IMR-90 (cell line): ENCODE data around the gene MEGF11. TPM values are rescaled to one million over a fixed set of nuclear protein-coding genes. Genes with fewer than 3 reads are reported as not detected.

Experiments used
- ATAC-seq: fragments of 200-7000 bp; cut with Tn5 transposase; 2 replicates; pipeline ENCODE4 v1.9.1; 2020; ENCODE audit warnings: low read depth, mild to moderate bottlenecking, moderate library complexity
- BruUV-seq: library from RNA; stranded (reverse); fragments of 400-500 nt; replicated peaks from 2 replicates; lab custom pipeline; 2021; lab: Mats Ljungman, UMichigan
- CTCF ChIA-PET: fragments of 300-600 bp; formaldehyde crosslinking; extraction: SDS; loops from one replicate; lab custom pipeline; 2021; ENCODE audit warnings: antibody characterized with exemption; lab: Yijun Ruan, JAX
- POLR2A ChIA-PET: fragments of 300-600 bp; sonication (Branson Sonifier 250); formaldehyde crosslinking; loops from one replicate; lab custom pipeline; 2022; ENCODE audit warnings: antibody characterized with exemption; ENCODE audit not compliant: unreplicated experiment; lab: Charles Lee
- DNase-seq: peaks from one replicate; pipeline ENCODE4 v3.0.0; 2013
- H2AFZ ChIP-seq: replicated peaks from 2 replicates; pipeline ENCODE3; 2013; ENCODE audit warnings: low read length, mild to moderate bottlenecking; ENCODE audit not compliant: poor library complexity
- H2AK5ac ChIP-seq: 2 replicates; pipeline ENCODE4 v1.6.1; 2013; ENCODE audit warnings: low read depth, low read length, inconsistent platforms
- H2AK9ac ChIP-seq: replicated peaks from 2 replicates; pipeline ENCODE3; 2013; ENCODE audit warnings: mild to moderate bottlenecking, low read depth, low read length, moderate library complexity; ENCODE audit not compliant: poor library complexity
- H2BK120ac ChIP-seq: 2 replicates; pipeline ENCODE4 v1.6.1; 2013; ENCODE audit warnings: low read depth, low read length, inconsistent platforms
- H2BK15ac ChIP-seq: 3 replicates; pipeline ENCODE4 v1.6.1; 2013; ENCODE audit warnings: low read depth, low read length, inconsistent platforms
- H2BK20ac ChIP-seq: 2 replicates; pipeline ENCODE4 v1.6.1; 2013; ENCODE audit warnings: low read depth, mild to moderate bottlenecking, inconsistent platforms, low read length, moderate library complexity
- H2BK5ac ChIP-seq: 2 replicates; pipeline ENCODE4 v1.6.1; 2013; ENCODE audit warnings: mild to moderate bottlenecking, low read depth, low read length, inconsistent platforms; ENCODE audit not compliant: poor library complexity, severe bottlenecking
- H3K14ac ChIP-seq: replicated peaks from 2 replicates; pipeline ENCODE4 v1.6.1; 2013; ENCODE audit warnings: low read depth, low read length, inconsistent platforms
- H3K18ac ChIP-seq: 2 replicates; pipeline ENCODE4 v1.6.1; 2013; ENCODE audit warnings: low read depth, low read length, control low read depth
- H3K23ac ChIP-seq: 2 replicates; pipeline ENCODE4 v1.6.1; 2013; ENCODE audit warnings: low read depth, low read length, inconsistent platforms
- H3K27ac ChIP-seq: 2 replicates; pipeline ENCODE4 v1.5.1; 2013; ENCODE audit warnings: mild to moderate bottlenecking, control low read depth, low read length; ENCODE audit not compliant: insufficient read depth
- H3K27me3 ChIP-seq: 2 replicates; pipeline ENCODE4 v1.6.1; 2013; ENCODE audit warnings: low read length; ENCODE audit not compliant: control insufficient read depth, insufficient read depth
- H3K36me3 ChIP-seq: 2 replicates; pipeline ENCODE4 v1.6.1; 2013; ENCODE audit warnings: low read length, mixed read lengths; ENCODE audit not compliant: control insufficient read depth, insufficient read depth
- H3K4ac ChIP-seq: 2 replicates; pipeline ENCODE4 v1.6.1; 2013; ENCODE audit warnings: low read depth, low read length, inconsistent platforms
- H3K4me1 ChIP-seq: 2 replicates; pipeline ENCODE4 v1.6.1; 2013; ENCODE audit warnings: low read length, mixed read lengths; ENCODE audit not compliant: control insufficient read depth, insufficient read depth
- H3K4me2 ChIP-seq: 2 replicates; pipeline ENCODE4 v1.6.1; 2013; ENCODE audit warnings: low read depth, mild to moderate bottlenecking, control low read depth, low read length, moderate library complexity
- H3K4me3 ChIP-seq: 2 replicates; pipeline ENCODE4 v1.5.1; 2013; ENCODE audit warnings: low read depth, mild to moderate bottlenecking, control low read depth, low read length, moderate library complexity; ENCODE audit not compliant: insufficient read depth
- H3K56ac ChIP-seq: 2 replicates; pipeline ENCODE4 v1.6.1; 2013; ENCODE audit warnings: low read length, inconsistent platforms; ENCODE audit not compliant: insufficient read depth; ENCODE audit errors: extremely low read depth
- H3K79me1 ChIP-seq, 2 experiments: 2 replicates each; pipeline ENCODE4 v1.6.1; 2013; ENCODE audit warnings: low read length in 2 of 2, inconsistent platforms in 1 of 2, low read depth in 1 of 2
- H3K9ac ChIP-seq: 2 replicates; pipeline ENCODE4 v1.6.1; 2013; ENCODE audit warnings: low read depth, low read length, control low read depth
- H3K9me1 ChIP-seq: 2 replicates; pipeline ENCODE4 v1.6.1; 2013; ENCODE audit warnings: low read length, inconsistent platforms; ENCODE audit not compliant: insufficient read depth
- H3K9me3 ChIP-seq: 2 replicates; pipeline ENCODE4 v1.6.1; 2013; ENCODE audit warnings: low read length; ENCODE audit not compliant: control insufficient read depth, insufficient read depth
- H4K20me1 ChIP-seq: 2 replicates; pipeline ENCODE4 v1.6.1; 2013; ENCODE audit warnings: low read length, inconsistent platforms; ENCODE audit not compliant: insufficient read depth
- H4K5ac ChIP-seq: 2 replicates; pipeline ENCODE4 v1.6.1; 2013; ENCODE audit warnings: mild to moderate bottlenecking, low read depth, low read length, control low read depth
- H4K8ac ChIP-seq, 2 experiments: 2 replicates each; pipeline ENCODE4 v1.6.1; 2013; ENCODE audit warnings: low read depth in 2 of 2, low read length in 2 of 2, control low read depth in 1 of 2, inconsistent platforms in 1 of 2
- H4K91ac ChIP-seq: 2 replicates; pipeline ENCODE4 v1.6.1; 2013; ENCODE audit warnings: low read depth, low read length, inconsistent platforms; ENCODE audit not compliant: insufficient read depth
- BHLHE40 ChIP-seq: fragments of 150-350 bp; IDR thresholded peaks from 2 replicates; pipeline ENCODE4 v1.6.1; 2016; ENCODE audit warnings: mild to moderate bottlenecking, low read depth, low read length
- CEBPB ChIP-seq: IDR thresholded peaks from 2 replicates; pipeline ENCODE4 v1.6.1; 2012; ENCODE audit warnings: low read depth, low read length, improper control_type of control experiment
- CHD1 ChIP-seq: IDR thresholded peaks from 2 replicates; pipeline ENCODE4 v1.6.1; 2012; ENCODE audit warnings: low read depth, low read length, improper control_type of control experiment
- CTCF ChIP-seq: conservative IDR thresholded peaks from 2 replicates; pipeline ENCODE4 v1.5.1; 2012; ENCODE audit warnings: mild to moderate bottlenecking, low read depth, low read length, improper control_type of control experiment
- ELK1 ChIP-seq: fragments of 150-350 bp; IDR thresholded peaks from 2 replicates; pipeline ENCODE4 v1.6.1; 2016; ENCODE audit warnings: low read depth, mild to moderate bottlenecking, low read length, moderate library complexity, borderline replicate concordance
- FOS ChIP-seq: fragments of 150-350 bp; IDR thresholded peaks from 2 replicates; pipeline ENCODE4 v1.6.1; 2016; ENCODE audit warnings: low read depth, low read length
- MAFK ChIP-seq: IDR thresholded peaks from 2 replicates; pipeline ENCODE4 v1.6.1; 2012; ENCODE audit warnings: low read depth, low read length, improper control_type of control experiment
- MAZ ChIP-seq: IDR thresholded peaks from 2 replicates; pipeline ENCODE4 v1.6.1; 2012; ENCODE audit warnings: low read depth, mild to moderate bottlenecking, low read length, improper control_type of control experiment, moderate library complexity, borderline replicate concordance
- MXI1 ChIP-seq: IDR thresholded peaks from 2 replicates; pipeline ENCODE4 v1.6.1; 2012; ENCODE audit warnings: low read depth, mild to moderate bottlenecking, low read length, moderate library complexity, borderline replicate concordance
- NFE2L2 ChIP-seq: fragments of 150-350 bp; IDR thresholded peaks from 2 replicates; pipeline ENCODE4 v1.6.1; 2016; ENCODE audit warnings: low read depth, mild to moderate bottlenecking, low read length
- POLR2A ChIP-seq: IDR thresholded peaks from 2 replicates; pipeline ENCODE4 v1.6.1; 2012; ENCODE audit warnings: mild to moderate bottlenecking, low read depth, low read length
- RAD21 ChIP-seq: IDR thresholded peaks from 2 replicates; pipeline ENCODE4 v1.6.1; 2012; ENCODE audit warnings: low read length, improper control_type of control experiment
- RCOR1 ChIP-seq: IDR thresholded peaks from 2 replicates; pipeline ENCODE4 v1.6.1; 2012; ENCODE audit warnings: mild to moderate bottlenecking, low read length, improper control_type of control experiment; ENCODE audit not compliant: insufficient replicate concordance
- RFX5 ChIP-seq: IDR thresholded peaks from 2 replicates; pipeline ENCODE4 v1.8.0; 2012; ENCODE audit warnings: low read depth, mild to moderate bottlenecking, low read length, moderate library complexity
- SMC3 ChIP-seq: fragments of 150-350 bp; IDR thresholded peaks from 2 replicates; pipeline ENCODE4 v1.6.1; 2016; ENCODE audit warnings: low read depth, mild to moderate bottlenecking, antibody characterized with exemption, low read length, moderate library complexity
- dilution Hi-C: fragments of 300-500 bp; cut with HindIII; formaldehyde crosslinking; loops from one replicate; pipeline ENCODE4 v1.14.3; 2018; ENCODE audit warnings: low sequenced_read_pairs; ENCODE audit not compliant: unreplicated experiment
- in situ Hi-C: fragments of 300-500 bp; cut with MboI; formaldehyde crosslinking; loops from 3 replicates; pipeline ENCODE4 v1.14.3; 2019; ENCODE audit warnings: low sequenced_read_pairs, inconsistent platforms, mixed read lengths
- intact Hi-C: fragments of 100-400 bp; cut with micrococcal nuclease; formaldehyde crosslinking; loops from 2 replicates; pipeline ENCODE4 v1.10.0; 2022
- polyA plus RNA-seq, 3 experiments: library from polyadenylated mRNA; depleted of rRNA; stranded (reverse); fragments of >200 nt; gene quantifications; 2 replicates each; pipeline ENCODE4 v1.2.3, GENCODE V29; 2012; ENCODE audit warnings: low replicate concordance in 1 of 3
- total RNA-seq: library from RNA; depleted of rRNA; stranded (reverse); fragments of >200 nt; gene quantifications from 2 replicates; pipeline ENCODE4 v1.2.3, GENCODE V29; 2012
- TF ChIP-seq, protein P1 (sequence below): fragments of 150-350 bp; IDR thresholded peaks from 2 replicates; pipeline ENCODE4 v1.6.1; 2017; ENCODE audit warnings: mild to moderate bottlenecking, antibody characterized with exemption, low read length, low read depth

MEGF11 gene
- total and polyA plus RNA-seq, 2 of the 4 experiments (the other 2 are of a cell fraction), result not detected

DNA sequence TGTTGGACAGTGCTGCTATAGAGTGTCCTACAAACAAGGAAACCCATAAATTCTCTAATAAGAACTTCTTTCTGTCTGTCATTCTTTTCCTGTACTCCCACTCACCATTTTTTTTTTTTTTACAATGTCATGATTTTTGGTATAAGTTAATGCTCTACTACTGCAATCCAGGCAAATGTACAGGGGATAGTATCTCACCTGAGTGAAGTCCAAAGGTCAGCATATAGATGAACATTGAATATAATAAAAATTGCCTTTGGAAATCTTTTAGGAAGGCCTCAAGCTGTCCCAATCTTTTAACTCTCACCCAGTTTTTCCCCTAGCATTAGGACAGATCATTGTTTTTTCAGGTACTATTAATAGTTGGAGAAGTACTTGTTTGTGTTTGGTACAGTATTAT lies 405.6 kb downstream of the MEGF11 start:
- peaks cover 10% of the 10 kb centered on the region for H3K27me3 ChIP-seq
- no TSS peak for BruUV-seq
- no peaks in the 10 kb centered on the region for H3K79me1 ChIP-seq
- no peak overlapping the region for H2AFZ ChIP-seq
- TF ChIP-seq, protein P1, sequence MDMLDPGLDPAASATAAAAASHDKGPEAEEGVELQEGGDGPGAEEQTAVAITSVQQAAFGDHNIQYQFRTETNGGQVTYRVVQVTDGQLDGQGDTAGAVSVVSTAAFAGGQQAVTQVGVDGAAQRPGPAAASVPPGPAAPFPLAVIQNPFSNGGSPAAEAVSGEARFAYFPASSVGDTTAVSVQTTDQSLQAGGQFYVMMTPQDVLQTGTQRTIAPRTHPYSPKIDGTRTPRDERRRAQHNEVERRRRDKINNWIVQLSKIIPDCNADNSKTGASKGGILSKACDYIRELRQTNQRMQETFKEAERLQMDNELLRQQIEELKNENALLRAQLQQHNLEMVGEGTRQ, result no peak
- TF ChIP-seq MAFK (no peak), ELK1 (no peak), RCOR1 (no peak), BHLHE40 (no peak), POLR2A (no peak), CEBPB (no peak), RFX5 (no peak), SMC3 (no peak), RAD21 (no peak), CTCF (no peak), FOS (no peak), CHD1 (no peak), MAZ (no peak), MXI1 (no peak), NFE2L2 (no peak)
- H4K20me1 ChIP-seq, result no peaks in the 10 kb centered on the region
- no peak overlapping the region for H3K4me2 ChIP-seq
- H3K27ac ChIP-seq, result no peak overlapping the region
- in situ Hi-C loops (no loop called here), dilution Hi-C loops (no loop called here), intact Hi-C loops (loop anchor here (10.0 kb wide), 1 partner anchor 93 kb away; no protein-coding TSS in a partner anchor)
- DNase-seq (no peak), ATAC-seq (no peak)
- no peaks in the 10 kb centered on the region for H3K9me3 ChIP-seq
- CTCF ChIA-PET, result no interaction called here
- no peak overlapping the region for H2AK9ac ChIP-seq
- H3K9me1 ChIP-seq, result no peaks in the 10 kb centered on the region
- H2AK5ac ChIP-seq, result no peak overlapping the region
- H2BK15ac ChIP-seq, result no peak overlapping the region
- no peak overlapping the region for H4K8ac ChIP-seq
- no peak overlapping the region for H2BK20ac ChIP-seq
- H3K4me3 ChIP-seq, result no peak overlapping the region
- H3K23ac ChIP-seq, result no peak overlapping the region
- no peak overlapping the region for H2BK5ac ChIP-seq
- POLR2A ChIA-PET, result no interaction called here
- no peak overlapping the region for H3K14ac ChIP-seq
- no peak overlapping the region for H2BK120ac ChIP-seq
- no peak overlapping the region for H4K91ac ChIP-seq
- H3K18ac ChIP-seq, result no peak overlapping the region
- H3K4me1 ChIP-seq, result no peaks in the 10 kb centered on the region
- no peak overlapping the region for H3K56ac ChIP-seq
- no peaks in the 10 kb centered on the region for H3K36me3 ChIP-seq
- no peak overlapping the region for H3K9ac ChIP-seq
- no peak overlapping the region for H4K5ac ChIP-seq
- no peak overlapping the region for H3K4ac ChIP-seq
